Right atrium auricular region (tissue), 2 donors: Measurements from ENCODE around the gene ZFAND2B. TPM values are rescaled to one million over a fixed set of nuclear protein-coding genes. Genes with fewer than 3 reads are reported as not detected.

ENCODE experiments used
- DNase-seq: peaks from one replicate; pipeline ENCODE4 v3.0.0-alpha.2; 2019; ENCODE audit warnings: low spot score
- H3K27ac ChIP-seq, 2 donors: fragments of 200-600 bp; sonication (generic); 1 replicate in 1 of 2; 2 replicates in 1 of 2; pipeline ENCODE4 v1.5.1; 2016 to 2019
- H3K27me3 ChIP-seq, 2 donors: fragments of 200-600 bp; sonication (generic); one replicate each; pipeline versions ENCODE4 v1.5.1 to v1.6.0; 2017 to 2019
- H3K36me3 ChIP-seq: fragments of 200-600 bp; sonication (generic); one replicate; pipeline ENCODE4 v1.5.1; 2016
- H3K4me1 ChIP-seq, 2 donors: fragments of 200-600 bp; sonication (generic); one replicate each; pipeline versions ENCODE4 v1.5.1 to v1.6.0; 2017 to 2019
- H3K4me3 ChIP-seq, 2 donors: fragments of 200-600 bp; sonication (generic); 1 replicate in 1 of 2; 2 replicates in 1 of 2; pipeline ENCODE4 v1.5.1; 2017 to 2019; ENCODE audit warnings: mild to moderate bottlenecking in 1 of 2, moderate library complexity in 1 of 2
- H3K9me3 ChIP-seq, 2 donors: fragments of 200-600 bp; sonication (generic); one replicate each; pipeline ENCODE4 v1.5.1; 2019
- CTCF ChIP-seq, 2 donors: fragments of 200-600 bp; sonication (generic); IDR thresholded peaks; one replicate each; pipeline ENCODE4 v1.5.1; 2019; ENCODE audit warnings: antibody characterized with exemption in 2 of 2
- total RNA-seq, 2 donors: library from RNA; depleted of rRNA; stranded (reverse); fragments of >200 nt; gene quantifications; one replicate each; pipeline ENCODE4 v1.1.0, GENCODE V29; 2016

The ZFAND2B gene
- total RNA-seq, 2 donors from 2014 or later, result 15.5 to 31.5 TPM

DNA sequence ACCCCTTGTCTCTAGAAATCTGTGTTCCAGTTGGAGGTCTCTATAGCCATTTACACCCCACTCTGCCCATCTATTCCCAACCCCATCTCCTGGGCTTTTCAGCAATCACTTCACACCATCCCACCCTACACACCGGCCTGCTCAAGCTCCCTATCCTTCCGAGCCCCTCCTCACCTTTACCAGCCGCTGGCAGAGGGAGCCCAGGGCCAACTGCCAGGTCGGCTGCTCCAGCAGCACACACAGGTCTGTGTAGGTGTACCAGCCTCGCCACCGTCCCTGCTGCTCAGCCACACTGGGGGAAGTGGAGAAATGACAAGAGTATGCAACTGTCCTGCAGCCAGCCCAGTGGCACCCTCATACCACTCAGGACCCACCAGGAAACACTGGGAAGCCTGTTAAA lies 33.4 kb upstream of the ZFAND2B start:
- H3K4me1 ChIP-seq, result peaks cover 0 to 29% of the 10 kb centered on the region in 2 donors
- no peak overlapping the region for H3K27ac ChIP-seq
- no peaks in the 10 kb centered on the region for H3K9me3 ChIP-seq
- DNase-seq, result no peak
- H3K27me3 ChIP-seq, result no peaks in the 10 kb centered on the region
- H3K36me3 ChIP-seq, result peaks cover 28% of the 10 kb centered on the region
- H3K4me3 ChIP-seq, result no peak overlapping the region
- no peak for TF ChIP-seq CTCF (IDR thresholded peaks at IDR 0.05)

GRCh38 chr2:219174146-219174545 lies 32.4 kb upstream of the ZFAND2B start:
- H3K27me3 ChIP-seq, result no peaks in the 10 kb centered on the region

GRCh38 chr2:219174801-219175200 lies 31.8 kb upstream of the ZFAND2B start:
- no peaks in the 10 kb centered on the region for H3K27me3 ChIP-seq
- peaks cover 0 to 43% of the 10 kb centered on the region in 2 donors for H3K4me1 ChIP-seq
- no peak for DNase-seq
- TF ChIP-seq CTCF (IDR thresholded peaks at IDR 0.05), result no peak
- no peak overlapping the region for H3K4me3 ChIP-seq
- peaks cover 28% of the 10 kb centered on the region for H3K36me3 ChIP-seq
- H3K27ac ChIP-seq, result no peak overlapping the region
- no peaks in the 10 kb centered on the region for H3K9me3 ChIP-seq

More at GRCh38 chr2:219174146-219174545, 32.4 kb upstream of the ZFAND2B start:
- no peaks in the 10 kb centered on the region for H3K9me3 ChIP-seq
- H3K27ac ChIP-seq, result no peak overlapping the region
- H3K4me1 ChIP-seq, result peaks cover 0 to 36% of the 10 kb centered on the region in 2 donors
- no peak overlapping the region for H3K4me3 ChIP-seq
- no peak for DNase-seq
- H3K36me3 ChIP-seq, result peaks cover 28% of the 10 kb centered on the region
- no peak for TF ChIP-seq CTCF (IDR thresholded peaks at IDR 0.05)

DNA sequence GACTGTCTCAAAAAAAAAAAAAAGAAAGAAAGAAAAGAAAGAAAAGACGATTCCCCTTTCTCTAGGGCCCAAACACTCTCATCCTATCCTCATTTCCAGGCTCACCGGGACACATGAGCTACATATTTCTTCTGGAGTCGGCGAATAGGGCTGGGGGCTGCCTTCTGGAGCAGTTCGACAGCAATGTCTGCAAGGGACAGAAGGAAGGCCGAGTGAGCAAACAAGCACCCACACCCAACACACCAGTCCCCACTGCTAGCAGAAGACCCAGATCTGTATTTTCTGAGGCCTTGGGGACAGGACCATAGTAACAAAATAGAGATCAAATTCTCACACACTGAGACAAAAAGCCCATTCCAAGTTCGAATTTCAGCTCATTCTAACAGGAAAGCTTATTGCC lies 31.1 kb upstream of the ZFAND2B start:
- DNase-seq, result no peak
- H3K36me3 ChIP-seq, result peaks cover 35% of the 10 kb centered on the region
- H3K4me1 ChIP-seq, result peaks cover 0 to 47% of the 10 kb centered on the region in 2 donors
- peak overlapping the region in 1 of 2 donors; percentile 99 for H3K4me3 ChIP-seq
- no peaks in the 10 kb centered on the region for H3K27me3 ChIP-seq
- TF ChIP-seq CTCF (IDR thresholded peaks at IDR 0.05), result no peak
- no peaks in the 10 kb centered on the region for H3K9me3 ChIP-seq
- H3K27ac ChIP-seq, result peak overlapping the region; percentile 98 to 99

DNA sequence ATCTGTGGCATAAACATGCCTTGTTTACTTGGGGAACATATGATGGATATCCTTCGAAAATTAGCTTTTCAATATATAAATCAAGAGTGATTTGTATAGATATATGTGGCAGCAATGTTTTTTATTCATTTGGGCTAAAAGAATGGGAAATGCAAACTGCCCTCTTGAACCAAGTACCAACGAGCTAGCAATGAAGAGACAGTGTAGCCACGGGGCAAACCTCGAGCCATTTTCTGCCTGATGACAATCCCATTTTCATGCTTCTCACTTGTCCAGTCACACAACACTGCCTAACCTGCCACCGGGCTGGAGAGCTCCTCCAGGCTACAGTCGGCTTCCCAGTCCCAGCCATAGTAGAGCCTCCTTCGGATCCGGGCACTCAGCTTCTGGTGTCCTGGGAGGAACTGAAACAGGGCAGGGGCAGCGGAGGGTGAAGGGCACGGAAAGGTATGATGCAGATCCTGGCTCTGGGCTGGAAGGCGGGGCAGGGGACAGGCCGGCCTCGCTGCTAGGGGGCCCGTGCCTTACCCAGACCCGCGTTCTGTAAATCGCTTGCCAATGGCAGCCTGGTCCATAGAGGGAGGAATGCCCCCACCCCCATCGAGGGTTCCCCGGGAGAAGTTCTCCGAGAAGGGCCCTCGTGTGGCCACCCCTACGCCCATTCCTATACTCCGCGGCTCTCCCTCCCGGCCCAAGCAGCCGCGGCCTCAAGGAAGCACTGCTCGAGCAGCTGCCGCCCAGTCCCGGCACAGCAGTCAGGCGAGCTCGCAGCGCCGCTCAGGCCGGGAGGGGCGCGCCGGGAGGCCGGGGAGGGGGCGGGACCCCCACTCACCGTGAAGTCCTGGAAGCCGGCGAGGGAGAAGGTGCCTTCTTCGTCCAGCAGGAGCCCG lies 30.4 kb upstream of the ZFAND2B start:
- DNase-seq, result peak; percentile 65
- H3K4me1 ChIP-seq, result peaks cover 0 to 40% of the 10 kb centered on the region in 2 donors
- H3K27ac ChIP-seq, result peak overlapping the region; percentile 98 to 99
- H3K9me3 ChIP-seq, result no peaks in the 10 kb centered on the region
- TF ChIP-seq CTCF (IDR thresholded peaks at IDR 0.05), result peak in 1 of 2 donors; percentile 55
- no peaks in the 10 kb centered on the region for H3K27me3 ChIP-seq
- H3K4me3 ChIP-seq, result peak overlapping the region; percentile 98 to 99
- peaks cover 41% of the 10 kb centered on the region for H3K36me3 ChIP-seq
